ENCODE results near the gene ELF4. TPM values are rescaled to one million over a fixed set of nuclear protein-coding genes. Genes with fewer than 3 reads are reported as not detected.

ELF4 gene
- total RNA-seq, 1 experiment from 2014 or later: 9.0 TPM

DNA sequence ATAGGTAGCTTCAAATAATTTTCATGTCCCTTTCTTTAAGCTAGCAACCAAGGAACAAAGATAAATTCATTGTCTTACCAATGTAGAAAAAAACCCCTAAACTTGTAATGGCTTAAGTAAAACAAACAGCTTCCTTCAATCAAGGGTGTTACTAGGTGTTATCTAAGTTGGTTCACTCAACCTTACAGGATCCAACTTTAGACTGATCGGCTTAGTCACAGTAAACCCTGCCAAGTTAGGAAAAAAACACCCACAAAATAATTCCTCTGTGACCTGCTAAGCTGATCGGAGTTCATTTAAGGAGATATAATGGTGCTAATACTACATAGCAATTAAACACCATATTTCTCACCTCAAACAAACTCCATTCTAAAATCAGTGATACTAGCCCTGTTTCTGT lies 45.3 kb upstream of the ELF4 start:
- Histone ChIP-seq H3K9me3 (ENCODE audit: low read depth, low read length, poor library complexity, severe bottlenecking) (no peaks in the 10 kb centered on the region), H3K4me3 (ENCODE audit: low read depth, low read length, poor library complexity, severe bottlenecking) (no peak overlapping the region), H3K27me3 (replicated peaks; ENCODE audit: insufficient read depth, low read depth, low read length, poor library complexity) (no peaks in the 10 kb centered on the region), H3K4me1 (ENCODE audit: insufficient read depth, low read length, poor library complexity, severe bottlenecking) (no peaks in the 10 kb centered on the region), H3K27ac (ENCODE audit: low read depth, low read length, poor library complexity, severe bottlenecking) (no peak overlapping the region), H3K36me3 (ENCODE audit: insufficient read depth, low read length, poor library complexity, severe bottlenecking) (no peaks in the 10 kb centered on the region)
- DNase-seq (ENCODE audit: low spot score): no peak
- intact Hi-C loops (cut with micrococcal nuclease; ENCODE audit: unreplicated experiment): no loop called here
- TF ChIP-seq, protein P1, sequence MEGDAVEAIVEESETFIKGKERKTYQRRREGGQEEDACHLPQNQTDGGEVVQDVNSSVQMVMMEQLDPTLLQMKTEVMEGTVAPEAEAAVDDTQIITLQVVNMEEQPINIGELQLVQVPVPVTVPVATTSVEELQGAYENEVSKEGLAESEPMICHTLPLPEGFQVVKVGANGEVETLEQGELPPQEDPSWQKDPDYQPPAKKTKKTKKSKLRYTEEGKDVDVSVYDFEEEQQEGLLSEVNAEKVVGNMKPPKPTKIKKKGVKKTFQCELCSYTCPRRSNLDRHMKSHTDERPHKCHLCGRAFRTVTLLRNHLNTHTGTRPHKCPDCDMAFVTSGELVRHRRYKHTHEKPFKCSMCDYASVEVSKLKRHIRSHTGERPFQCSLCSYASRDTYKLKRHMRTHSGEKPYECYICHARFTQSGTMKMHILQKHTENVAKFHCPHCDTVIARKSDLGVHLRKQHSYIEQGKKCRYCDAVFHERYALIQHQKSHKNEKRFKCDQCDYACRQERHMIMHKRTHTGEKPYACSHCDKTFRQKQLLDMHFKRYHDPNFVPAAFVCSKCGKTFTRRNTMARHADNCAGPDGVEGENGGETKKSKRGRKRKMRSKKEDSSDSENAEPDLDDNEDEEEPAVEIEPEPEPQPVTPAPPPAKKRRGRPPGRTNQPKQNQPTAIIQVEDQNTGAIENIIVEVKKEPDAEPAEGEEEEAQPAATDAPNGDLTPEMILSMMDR (conservative IDR thresholded peaks at IDR 0.05; ENCODE audit: low read depth, low read length): no peak
- TF ChIP-seq EZH2 (IDR thresholded peaks at IDR 0.05; ENCODE audit: borderline replicate concordance, low read depth, low read length, poor library complexity, severe bottlenecking): no peak
- CTCF ChIA-PET: no interaction called here
- POLR2A ChIA-PET (ENCODE audit: low non-redundant PET): no interaction called here
- no TSS peak for BruUV-seq (replicated peaks)

DNA sequence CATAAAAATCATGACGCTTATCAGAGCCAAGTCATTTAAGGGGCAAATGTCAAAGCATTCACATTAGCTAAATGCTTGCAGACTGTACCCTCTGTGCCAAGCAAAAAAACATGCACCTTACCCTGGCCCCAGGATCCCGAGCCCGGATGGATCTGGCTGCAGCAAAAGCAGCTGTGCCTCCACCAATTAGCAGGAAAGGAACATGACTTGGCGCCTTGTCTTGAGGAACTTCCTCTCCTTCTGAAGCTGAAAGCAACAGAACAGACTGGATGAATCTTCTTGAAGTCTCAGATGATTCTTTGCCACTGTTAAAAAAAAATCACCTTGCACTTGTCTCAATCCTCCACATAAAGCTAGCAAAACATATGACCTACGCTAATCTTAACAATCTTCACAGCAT lies 37.3 kb upstream of the ELF4 start:
- intact Hi-C loops (cut with micrococcal nuclease; ENCODE audit: unreplicated experiment): no loop called here
- Histone ChIP-seq H3K27me3 (replicated peaks; ENCODE audit: insufficient read depth, low read depth, low read length, poor library complexity) (no peaks in the 10 kb centered on the region), H3K4me1 (ENCODE audit: insufficient read depth, low read length, poor library complexity, severe bottlenecking) (no peaks in the 10 kb centered on the region), H3K9me3 (ENCODE audit: low read depth, low read length, poor library complexity, severe bottlenecking) (no peaks in the 10 kb centered on the region), H3K36me3 (ENCODE audit: insufficient read depth, low read length, poor library complexity, severe bottlenecking) (peaks cover 27% of the 10 kb centered on the region), H3K27ac (ENCODE audit: low read depth, low read length, poor library complexity, severe bottlenecking) (no peak overlapping the region), H3K4me3 (ENCODE audit: low read depth, low read length, poor library complexity, severe bottlenecking) (no peak overlapping the region)
- CTCF ChIA-PET: no interaction called here
- TF ChIP-seq, protein P1 (conservative IDR thresholded peaks at IDR 0.05; ENCODE audit: low read depth, low read length): no peak
- POLR2A ChIA-PET (ENCODE audit: low non-redundant PET): no interaction called here
- no TSS peak for BruUV-seq (replicated peaks)
- no peak for DNase-seq (ENCODE audit: low spot score)

DNA sequence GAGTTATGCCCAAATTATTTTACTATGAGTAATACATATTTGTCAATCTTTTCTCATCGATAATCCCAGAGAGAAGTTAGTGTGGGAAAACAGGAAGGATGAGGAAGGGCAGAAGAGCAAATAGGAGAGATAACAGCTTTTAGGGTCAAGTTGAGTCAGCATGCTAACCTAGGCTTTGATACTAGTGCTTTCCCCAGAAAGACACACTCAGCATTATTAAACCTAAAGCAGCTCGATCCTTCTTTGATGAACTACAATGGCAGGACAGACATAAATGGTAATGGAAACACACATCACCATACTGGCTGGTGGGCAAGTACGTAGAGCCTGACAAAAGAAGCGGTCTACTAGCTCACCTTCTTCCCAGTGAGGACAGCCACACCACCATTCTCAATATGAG lies 34.8 kb upstream of the ELF4 start:
- intact Hi-C loops (cut with micrococcal nuclease; ENCODE audit: unreplicated experiment): no loop called here
- H3K4me1 ChIP-seq (ENCODE audit: insufficient read depth, low read length, poor library complexity, severe bottlenecking): no peaks in the 10 kb centered on the region
- peaks cover 29% of the 10 kb centered on the region for H3K36me3 ChIP-seq (ENCODE audit: insufficient read depth, low read length, poor library complexity, severe bottlenecking)
- no peak for DNase-seq (ENCODE audit: low spot score)
- TF ChIP-seq EZH2 (IDR thresholded peaks at IDR 0.05; ENCODE audit: borderline replicate concordance, low read depth, low read length, poor library complexity, severe bottlenecking): no peak
- TF ChIP-seq, protein P1 (conservative IDR thresholded peaks at IDR 0.05; ENCODE audit: low read depth, low read length): no peak
- BruUV-seq (replicated peaks): no TSS peak
- ChIA-PET POLR2A (ENCODE audit: low non-redundant PET) (no interaction called here), CTCF (no interaction called here)
- no peaks in the 10 kb centered on the region for H3K9me3 ChIP-seq (ENCODE audit: low read depth, low read length, poor library complexity, severe bottlenecking)
- H3K27ac ChIP-seq (ENCODE audit: low read depth, low read length, poor library complexity, severe bottlenecking): no peak overlapping the region
- H3K27me3 ChIP-seq (replicated peaks; ENCODE audit: insufficient read depth, low read depth, low read length, poor library complexity): no peaks in the 10 kb centered on the region
- no peak overlapping the region for H3K4me3 ChIP-seq (ENCODE audit: low read depth, low read length, poor library complexity, severe bottlenecking)
